ENCODE results near the gene KLHL29.

Gene KLHL29

GRCh38 chr2:23536326-23536725 is 151.3 kb downstream of the KLHL29 start:
- DNase-seq: no peak

- DNase-seq: no peak
These were observed 153.0 kb downstream of the KLHL29 start for GRCh38 chr2:23537991-23538390.

- DNase-seq: no peak
These were observed 153.6 kb downstream of the KLHL29 start for GRCh38 chr2:23538566-23538965.

DNA sequence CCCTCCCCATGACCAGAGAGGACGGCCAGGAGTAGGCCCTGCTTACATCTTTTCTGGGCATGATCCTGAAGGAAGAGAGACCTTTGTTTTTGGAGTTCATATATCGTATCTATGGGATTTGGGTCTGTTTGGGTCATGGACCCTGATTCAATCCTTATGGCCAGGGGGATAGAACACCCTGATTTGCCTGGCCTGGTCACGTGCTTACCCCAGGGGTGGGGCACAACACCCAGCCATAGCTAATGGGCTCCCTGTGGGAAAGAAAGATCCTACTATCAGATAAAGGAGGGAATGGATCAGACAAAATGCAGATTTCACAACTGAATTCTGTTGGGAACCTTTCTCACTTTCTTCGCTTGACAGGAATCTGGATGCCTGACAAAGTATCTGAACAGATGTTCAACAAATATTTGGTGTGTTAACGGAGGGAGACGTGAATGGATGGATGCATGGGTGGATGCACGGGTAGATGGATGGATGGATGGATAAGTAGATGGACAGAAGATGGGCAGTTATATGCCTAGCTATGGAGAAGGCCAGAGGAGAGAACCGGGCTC is 155.9 kb downstream of the KLHL29 start:
- no peak for DNase-seq

DNA sequence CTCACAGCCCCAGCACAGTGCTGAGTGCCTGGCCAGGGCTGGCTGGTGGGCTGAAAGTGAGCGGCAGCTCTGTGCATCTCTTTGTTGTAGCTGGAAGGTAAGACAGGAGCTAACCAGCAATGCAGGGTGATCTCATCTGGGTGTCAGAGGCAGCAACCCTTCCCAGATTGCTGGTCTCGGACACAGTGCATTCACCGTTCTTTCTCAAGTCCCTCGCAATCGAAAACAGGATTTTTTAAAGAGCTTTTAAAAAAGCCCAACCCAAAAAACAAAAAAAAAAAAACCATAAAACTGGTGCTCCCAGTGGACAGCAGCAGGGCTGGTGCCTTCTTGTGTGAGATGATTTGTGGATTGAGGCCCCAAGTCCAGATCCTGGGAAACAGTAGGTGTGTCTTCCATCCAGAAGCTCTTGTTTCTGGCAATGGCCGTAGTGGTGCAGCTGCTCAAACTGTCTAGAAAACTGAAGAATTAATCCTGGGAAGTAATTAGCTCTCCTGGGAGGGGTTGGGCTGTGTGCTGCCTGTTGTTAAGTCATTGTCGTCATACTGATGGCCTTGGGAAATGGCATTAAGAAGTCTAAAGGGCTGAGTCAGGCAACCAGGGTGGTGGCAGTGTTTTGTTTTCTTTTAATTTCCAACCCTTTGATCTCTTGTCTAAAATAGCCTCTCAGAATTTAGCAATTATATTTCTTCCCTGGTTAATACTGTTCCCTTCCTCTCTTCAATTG is 156.7 kb downstream of the KLHL29 start:
- DNase-seq: no peak

DNA sequence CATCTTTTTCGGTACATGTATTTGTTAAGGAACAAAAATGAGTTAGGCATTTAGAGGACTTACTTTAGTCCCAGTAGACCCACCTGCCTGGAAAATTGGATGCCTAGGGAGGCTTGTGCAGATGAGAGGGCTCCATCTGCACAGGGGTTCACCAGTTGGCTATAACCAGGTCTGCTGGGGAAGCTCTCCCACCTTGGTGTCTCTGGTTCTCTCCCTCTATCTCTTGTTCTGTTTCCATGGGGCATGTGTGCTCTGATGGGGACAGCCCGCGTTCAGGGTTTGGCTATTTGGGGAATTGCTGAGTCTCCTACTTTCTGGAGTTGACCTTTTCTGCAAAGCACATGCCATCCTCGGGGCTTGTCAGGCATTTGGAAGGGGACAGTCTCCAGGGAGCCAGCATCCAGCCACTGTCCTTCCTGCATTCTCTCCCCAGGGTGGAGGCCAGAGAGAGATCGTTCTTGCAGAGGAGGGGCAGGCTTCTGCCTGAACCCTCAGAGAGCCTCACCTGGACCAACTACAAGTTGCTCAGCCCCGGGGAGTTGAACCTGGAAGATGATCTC is 157.3 kb downstream of the KLHL29 start:
- no peak for DNase-seq

DNA sequence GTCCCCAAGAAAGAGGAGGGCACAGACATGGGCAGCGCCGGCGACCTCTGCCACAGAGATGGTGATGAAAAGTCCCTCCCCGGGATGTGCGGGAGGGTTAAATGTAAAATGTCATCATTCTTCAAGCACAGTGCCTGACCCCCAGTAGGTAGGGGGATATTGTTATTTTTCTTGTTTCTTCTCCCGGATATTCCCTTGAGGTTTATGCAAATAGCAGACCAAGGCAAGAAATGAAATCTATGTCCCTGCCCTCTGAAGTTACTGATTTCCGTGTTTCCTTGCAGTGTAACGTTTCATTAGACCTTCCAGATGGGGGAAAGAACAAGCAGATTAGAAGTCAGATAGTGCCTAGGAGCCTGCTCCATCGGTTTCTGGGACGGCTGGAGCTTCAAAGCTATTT is 158.3 kb downstream of the KLHL29 start:
- DNase-seq: no peak

GRCh38 chr2:23543728-23544127 is 158.7 kb downstream of the KLHL29 start:
- no peak for DNase-seq

GRCh38 chr2:23544589-23545295 is 159.8 kb downstream of the KLHL29 start:
- DNase-seq: no peak

DNA sequence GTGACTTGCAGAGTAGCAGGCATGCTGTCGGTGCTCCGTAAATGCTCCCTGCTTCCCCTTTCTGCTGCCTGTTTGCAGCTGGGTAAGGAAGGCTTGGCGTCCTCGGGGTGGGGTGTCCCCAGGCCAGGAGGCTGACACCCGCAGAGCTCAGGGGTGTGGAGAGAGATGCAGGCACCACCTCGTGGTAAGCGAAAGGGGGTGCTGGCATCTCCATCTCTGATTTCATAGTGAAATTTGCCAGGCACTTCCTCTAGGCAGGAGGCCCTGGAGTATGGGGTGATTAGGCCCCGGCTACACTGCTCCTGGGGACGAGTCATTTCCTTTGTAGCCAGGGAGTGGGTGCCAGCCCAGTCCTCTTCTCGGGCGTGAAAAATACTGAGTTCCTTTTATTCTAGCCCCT is 160.4 kb downstream of the KLHL29 start:
- no peak for DNase-seq

- DNase-seq: no peak
These were observed 160.8 kb downstream of the KLHL29 start for GRCh38 chr2:23545811-23546210.

DNA sequence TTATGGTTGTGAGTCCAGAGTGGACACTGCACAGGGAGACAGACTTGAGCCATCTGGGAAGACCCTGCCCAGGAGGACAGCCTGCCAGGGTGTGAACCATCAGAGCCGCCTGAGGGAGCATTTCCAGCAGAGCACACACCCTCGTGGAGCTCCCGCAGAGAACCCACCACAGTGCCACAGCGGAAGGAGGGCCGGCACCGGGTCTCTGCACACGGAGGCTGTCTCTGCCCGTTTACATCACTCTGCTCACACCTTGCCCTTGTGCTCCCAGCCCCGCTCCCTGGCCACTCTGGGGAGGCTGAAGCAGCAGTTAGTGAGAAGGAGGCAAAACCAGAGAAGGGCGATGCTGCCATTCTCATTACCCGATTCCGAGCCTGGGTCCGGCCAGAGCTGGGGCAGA is 161.9 kb downstream of the KLHL29 start:
- no peak for DNase-seq

DNA sequence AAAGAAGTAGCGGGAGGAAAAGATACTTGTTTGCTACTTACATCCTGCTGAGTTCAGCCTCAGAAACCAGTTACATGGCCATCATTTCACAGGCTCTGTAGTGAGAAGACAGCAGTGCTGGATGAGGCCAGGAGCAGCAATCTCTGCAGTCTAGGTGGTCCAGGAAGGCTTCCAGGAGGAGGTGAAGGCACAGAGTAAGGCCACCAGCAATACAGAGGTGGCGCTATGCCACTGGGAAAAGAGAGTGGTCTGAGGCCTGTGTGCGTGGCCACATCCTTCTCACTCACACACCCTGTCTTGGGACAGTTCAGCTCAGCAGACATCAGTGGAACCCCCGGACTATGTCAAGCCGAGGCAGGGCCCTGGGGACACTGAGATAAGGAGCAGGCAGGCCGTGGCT is 162.7 kb downstream of the KLHL29 start:
- no peak for DNase-seq

GRCh38 chr2:23548143-23548769 is 163.3 kb downstream of the KLHL29 start:
- no peak for DNase-seq

DNA sequence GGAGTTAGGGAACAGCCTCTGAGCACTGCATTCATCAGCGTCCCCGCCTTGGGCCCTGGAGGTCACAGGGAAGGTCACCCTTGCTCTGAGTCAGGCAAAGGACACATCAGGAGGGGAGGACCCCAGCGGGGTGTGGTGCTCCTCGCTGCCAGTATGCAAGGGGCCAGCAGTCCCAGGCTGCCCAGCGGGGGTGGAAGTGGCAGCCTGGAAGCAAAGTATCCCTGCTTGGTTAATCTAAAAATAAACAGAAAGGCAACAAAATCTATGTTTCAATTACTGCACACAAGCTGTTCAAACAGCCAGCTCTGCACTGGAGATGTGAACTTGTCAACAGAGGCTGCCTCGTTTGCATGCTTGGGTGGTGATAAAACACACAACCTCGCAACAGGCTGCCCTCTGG is 164.1 kb downstream of the KLHL29 start:
- no peak for DNase-seq

- DNase-seq: no peak
These were observed 165.0 kb downstream of the KLHL29 start for GRCh38 chr2:23549821-23550530.

- no peak for DNase-seq
These were observed 165.6 kb downstream of the KLHL29 start for GRCh38 chr2:23550553-23550952.

DNA sequence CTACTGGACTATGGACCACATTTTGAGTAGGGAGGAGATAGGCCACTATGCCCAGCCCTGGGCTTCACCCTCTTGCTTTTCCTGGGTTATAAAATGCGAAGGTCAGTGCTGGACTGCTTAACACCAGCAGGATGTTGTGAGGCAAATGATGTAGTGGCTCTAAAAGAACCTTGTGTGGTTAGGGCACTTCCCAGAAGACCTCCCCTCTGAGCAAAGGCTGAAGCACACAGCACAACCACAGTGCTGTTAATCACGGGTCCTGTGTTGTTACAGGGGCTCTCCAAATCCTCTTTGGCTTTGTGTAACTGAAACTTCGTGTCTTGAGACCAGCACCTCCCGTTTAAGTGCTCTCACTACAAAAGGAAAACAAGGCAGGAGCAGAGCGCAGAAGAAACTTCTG is 166.9 kb downstream of the KLHL29 start:
- DNase-seq: no peak

- no peak for DNase-seq
These were observed 168.6 kb downstream of the KLHL29 start for GRCh38 chr2:23553561-23553960.

DNA sequence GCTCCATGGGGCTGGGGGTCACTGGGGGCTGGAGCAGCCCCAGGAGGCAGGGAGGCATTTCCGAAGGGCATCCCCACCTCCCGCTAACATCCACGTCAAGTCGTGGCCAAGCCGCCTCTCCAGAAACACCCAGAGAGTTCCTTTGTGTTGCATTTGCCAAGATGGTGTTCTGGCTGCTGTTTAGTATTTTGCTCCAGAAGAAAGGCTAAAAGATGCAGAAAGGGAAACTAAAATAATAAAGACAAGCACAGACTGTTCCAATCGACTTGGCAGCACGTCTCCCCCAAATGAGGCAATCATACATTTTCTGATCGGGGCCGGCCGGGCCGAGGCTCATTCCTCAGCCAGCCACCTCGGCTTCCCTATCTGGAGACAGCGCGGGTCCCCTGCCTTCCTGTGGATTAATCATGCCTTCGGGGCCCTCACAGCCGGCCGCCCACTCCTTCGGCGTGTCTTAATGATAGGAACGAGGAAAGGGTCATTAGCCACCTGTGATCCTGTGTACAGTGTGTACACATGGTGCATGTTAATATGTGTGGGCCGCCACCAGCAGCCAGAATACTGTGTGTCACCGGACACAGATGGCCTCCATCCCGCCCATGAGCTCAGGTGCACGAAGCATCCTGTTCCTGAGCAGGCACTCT is 169.2 kb downstream of the KLHL29 start:
- DNase-seq: no peak

- DNase-seq: no peak
These were observed 171.0 kb downstream of the KLHL29 start for GRCh38 chr2:23555944-23556343.

DNA sequence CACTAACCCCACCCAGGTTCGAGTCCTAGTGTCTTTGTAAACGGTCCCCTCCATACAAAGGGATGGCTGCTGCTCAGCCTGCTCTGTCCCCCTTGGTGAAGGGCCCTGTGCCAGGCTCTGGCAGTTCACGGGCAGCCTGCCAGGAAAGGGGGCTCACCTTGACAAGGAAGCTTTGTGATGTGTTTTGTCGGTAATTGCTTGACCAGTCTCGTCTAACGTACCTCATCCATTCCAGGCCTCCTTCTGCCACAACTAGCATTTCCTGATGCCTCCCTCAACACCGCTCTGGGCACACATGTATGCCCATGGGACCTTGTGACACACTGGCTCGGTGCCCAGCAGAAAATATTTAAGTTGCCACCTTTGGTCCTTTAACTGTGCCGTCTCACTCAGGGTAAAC is 171.9 kb downstream of the KLHL29 start:
- no peak for DNase-seq
